ENCODE data around the gene GLT1D1.

GLT1D1 gene

DNA sequence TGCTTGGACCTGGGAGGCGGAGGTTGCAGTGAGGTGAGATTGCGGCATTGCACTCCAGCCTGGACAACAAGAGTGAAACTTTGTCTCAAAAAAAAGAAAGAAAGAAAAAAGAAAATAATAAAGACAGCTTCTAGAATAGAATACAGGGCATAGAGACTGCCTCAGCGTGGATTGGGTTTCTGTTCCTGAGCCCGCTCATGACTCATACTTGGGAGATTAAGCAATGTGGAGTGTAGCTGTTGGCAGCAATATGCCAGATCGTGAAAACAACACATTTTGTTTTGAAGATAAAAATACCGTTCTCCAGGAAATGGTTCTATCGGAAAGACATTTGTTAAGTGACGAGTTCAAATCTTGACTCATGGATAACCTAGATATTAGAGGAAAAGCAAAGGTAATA, 67.2 kb downstream of the GLT1D1 start:
- no peak overlapping the region for H3K4me3 ChIP-seq (ENCODE audit: low read depth, low read length)
- H3K4me1 ChIP-seq (ENCODE audit: control insufficient read depth, insufficient read depth, low read length), result no peaks in the 10 kb centered on the region
- no peaks in the 10 kb centered on the region for H3K36me3 ChIP-seq (ENCODE audit: control insufficient read depth, insufficient read depth, low read length)
- no peaks in the 10 kb centered on the region for H3K9me3 ChIP-seq (ENCODE audit: control insufficient read depth, insufficient read depth, low read length)
- no peak overlapping the region for H3K27ac ChIP-seq (ENCODE audit: low read depth, low read length)
- H3K27me3 ChIP-seq (ENCODE audit: control insufficient read depth, insufficient read depth, low read length), result no peaks in the 10 kb centered on the region
- no peak overlapping the region for H3K9ac ChIP-seq (ENCODE audit: low read depth, low read length)

DNA sequence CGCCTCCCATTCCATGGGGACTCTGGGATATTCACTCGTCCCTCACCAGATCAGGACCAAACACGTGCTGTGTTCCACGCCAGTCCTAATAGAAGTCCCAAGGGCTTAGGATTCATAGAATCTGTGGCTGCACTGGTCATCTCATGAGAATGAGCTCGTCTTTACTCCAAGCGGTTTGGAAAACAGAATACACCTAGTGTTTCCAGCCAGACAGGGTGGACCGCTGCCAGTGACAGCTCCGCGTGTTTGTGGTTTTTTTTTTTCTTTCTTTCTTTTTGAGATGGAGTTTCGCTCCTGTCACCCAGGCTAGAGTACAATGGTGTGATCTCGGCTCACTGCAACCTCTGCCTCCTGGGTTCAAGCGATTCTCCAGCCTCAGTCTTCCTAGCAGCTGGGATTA, 75.1 kb downstream of the GLT1D1 start:
- no peaks in the 10 kb centered on the region for H3K4me1 ChIP-seq (ENCODE audit: control insufficient read depth, insufficient read depth, low read length)
- H3K27me3 ChIP-seq (ENCODE audit: control insufficient read depth, insufficient read depth, low read length), result no peaks in the 10 kb centered on the region
- no peak overlapping the region for H3K4me3 ChIP-seq (ENCODE audit: low read depth, low read length)
- H3K9ac ChIP-seq (ENCODE audit: low read depth, low read length), result no peak overlapping the region
- no peaks in the 10 kb centered on the region for H3K9me3 ChIP-seq (ENCODE audit: control insufficient read depth, insufficient read depth, low read length)
- H3K36me3 ChIP-seq (ENCODE audit: control insufficient read depth, insufficient read depth, low read length), result no peaks in the 10 kb centered on the region
- H3K27ac ChIP-seq (ENCODE audit: low read depth, low read length), result no peak overlapping the region

DNA sequence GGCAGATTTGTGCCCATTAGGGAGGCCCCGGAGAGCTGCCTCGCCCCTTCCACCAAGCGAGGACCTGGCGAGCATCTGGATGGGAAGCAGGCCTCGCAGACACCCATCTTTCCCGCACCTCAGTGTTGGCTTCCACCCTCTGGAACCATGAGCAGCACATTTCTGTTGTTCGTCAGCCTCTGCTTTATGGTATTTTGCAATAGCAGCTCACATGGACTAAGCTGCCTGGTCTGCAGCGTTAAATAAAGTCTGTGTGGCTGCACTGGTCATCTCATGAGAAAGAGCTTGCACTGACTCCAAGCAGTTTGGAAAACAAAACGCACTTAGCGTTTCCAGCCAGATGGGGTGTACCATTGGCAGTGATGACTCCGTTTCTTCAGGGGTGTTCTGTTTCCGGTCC, 75.8 kb downstream of the GLT1D1 start:
- no peak overlapping the region for H3K27ac ChIP-seq (ENCODE audit: low read depth, low read length)
- H3K9ac ChIP-seq (ENCODE audit: low read depth, low read length), result no peak overlapping the region
- H3K27me3 ChIP-seq (ENCODE audit: control insufficient read depth, insufficient read depth, low read length), result no peaks in the 10 kb centered on the region
- no peaks in the 10 kb centered on the region for H3K9me3 ChIP-seq (ENCODE audit: control insufficient read depth, insufficient read depth, low read length)
- H3K36me3 ChIP-seq (ENCODE audit: control insufficient read depth, insufficient read depth, low read length), result no peaks in the 10 kb centered on the region
- H3K4me3 ChIP-seq (ENCODE audit: low read depth, low read length), result no peak overlapping the region
- no peaks in the 10 kb centered on the region for H3K4me1 ChIP-seq (ENCODE audit: control insufficient read depth, insufficient read depth, low read length)

DNA sequence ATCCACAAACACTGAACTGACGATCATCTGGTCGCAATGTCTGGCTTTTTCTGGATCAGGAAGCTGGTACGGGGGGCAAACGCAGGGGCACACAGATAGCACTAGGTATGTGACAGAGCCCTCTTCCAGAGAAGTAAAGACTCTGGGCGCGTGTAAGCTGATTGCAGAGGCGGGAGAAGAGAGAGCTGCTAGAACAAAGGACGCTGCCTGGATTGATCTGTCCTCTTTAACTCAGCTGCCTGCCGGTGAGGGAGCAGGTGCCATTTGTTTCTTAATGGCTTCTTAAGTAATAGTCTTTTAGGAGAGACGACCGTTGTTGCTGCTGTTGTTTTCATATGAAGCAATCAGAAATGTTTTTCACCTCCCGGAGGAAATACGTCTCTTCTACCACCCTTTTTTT, 77.3 kb downstream of the GLT1D1 start:
- Histone ChIP-seq H3K4me1 (ENCODE audit: control insufficient read depth, insufficient read depth, low read length) (no peaks in the 10 kb centered on the region), H3K4me3 (ENCODE audit: low read depth, low read length) (no peak overlapping the region), H3K27ac (ENCODE audit: low read depth, low read length) (no peak overlapping the region), H3K27me3 (ENCODE audit: control insufficient read depth, insufficient read depth, low read length) (no peaks in the 10 kb centered on the region), H3K9ac (ENCODE audit: low read depth, low read length) (no peak overlapping the region), H3K36me3 (ENCODE audit: control insufficient read depth, insufficient read depth, low read length) (no peaks in the 10 kb centered on the region), H3K9me3 (ENCODE audit: control insufficient read depth, insufficient read depth, low read length) (no peaks in the 10 kb centered on the region)

DNA sequence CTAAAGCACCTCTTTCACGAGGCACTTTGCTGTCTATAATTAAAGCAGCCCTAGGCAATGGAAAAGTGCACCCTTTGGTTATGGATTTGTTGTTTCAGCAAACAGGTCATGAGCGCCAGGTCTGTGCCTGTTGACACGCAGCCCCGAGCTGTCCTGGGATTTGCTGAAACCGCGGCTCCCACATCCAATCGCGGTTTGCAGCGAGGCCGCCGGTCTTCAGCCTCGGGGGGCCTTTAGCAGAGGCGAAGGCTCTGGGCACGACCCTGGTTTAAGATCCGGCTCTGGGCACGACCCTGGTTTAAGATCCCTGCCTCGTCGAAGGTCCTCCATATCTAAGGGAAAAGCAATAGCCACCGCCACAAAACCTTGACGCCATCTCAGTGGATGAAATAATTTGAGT, 79.2 kb downstream of the GLT1D1 start:
- Histone ChIP-seq H3K36me3 (ENCODE audit: control insufficient read depth, insufficient read depth, low read length) (no peaks in the 10 kb centered on the region), H3K27me3 (ENCODE audit: control insufficient read depth, insufficient read depth, low read length) (no peaks in the 10 kb centered on the region), H3K27ac (ENCODE audit: low read depth, low read length) (no peak overlapping the region), H3K4me1 (ENCODE audit: control insufficient read depth, insufficient read depth, low read length) (0 out of 2 replicates have a peak, but pooled peaks cover under 1% of the 10 kb centered on the region), H3K4me3 (ENCODE audit: low read depth, low read length) (no peak overlapping the region), H3K9me3 (ENCODE audit: control insufficient read depth, insufficient read depth, low read length) (no peaks in the 10 kb centered on the region), H3K9ac (ENCODE audit: low read depth, low read length) (no peak overlapping the region)

DNA sequence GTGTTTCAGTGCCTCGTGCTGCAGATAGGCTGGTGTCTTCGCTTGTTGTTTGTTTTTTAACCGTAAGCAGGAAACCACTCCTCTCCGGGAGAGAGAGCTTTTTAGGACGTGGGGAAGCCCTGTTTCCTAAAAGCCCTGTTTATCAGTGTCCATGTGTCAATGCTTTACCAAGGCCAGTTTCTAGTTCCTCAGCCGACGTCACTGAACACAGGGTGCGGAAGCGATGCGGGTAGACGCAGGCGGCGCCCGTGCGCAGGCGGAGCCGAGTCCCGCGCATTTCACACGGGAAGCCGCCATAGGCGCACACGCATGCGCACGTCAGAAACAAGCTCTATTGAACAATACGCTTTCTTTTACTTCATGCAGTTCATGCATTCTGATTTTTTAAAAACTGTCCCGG, 79.8 kb downstream of the GLT1D1 start:
- no peaks in the 10 kb centered on the region for H3K36me3 ChIP-seq (ENCODE audit: control insufficient read depth, insufficient read depth, low read length)
- H3K9ac ChIP-seq (ENCODE audit: low read depth, low read length), result no peak overlapping the region
- no peak overlapping the region for H3K4me3 ChIP-seq (ENCODE audit: low read depth, low read length)
- H3K9me3 ChIP-seq (ENCODE audit: control insufficient read depth, insufficient read depth, low read length), result no peaks in the 10 kb centered on the region
- no peak overlapping the region for H3K27ac ChIP-seq (ENCODE audit: low read depth, low read length)
- peaks cover 6% of the 10 kb centered on the region; the same call in 1 of the 2 replicates for H3K4me1 ChIP-seq (ENCODE audit: control insufficient read depth, insufficient read depth, low read length)
- H3K27me3 ChIP-seq (ENCODE audit: control insufficient read depth, insufficient read depth, low read length), result no peaks in the 10 kb centered on the region

DNA sequence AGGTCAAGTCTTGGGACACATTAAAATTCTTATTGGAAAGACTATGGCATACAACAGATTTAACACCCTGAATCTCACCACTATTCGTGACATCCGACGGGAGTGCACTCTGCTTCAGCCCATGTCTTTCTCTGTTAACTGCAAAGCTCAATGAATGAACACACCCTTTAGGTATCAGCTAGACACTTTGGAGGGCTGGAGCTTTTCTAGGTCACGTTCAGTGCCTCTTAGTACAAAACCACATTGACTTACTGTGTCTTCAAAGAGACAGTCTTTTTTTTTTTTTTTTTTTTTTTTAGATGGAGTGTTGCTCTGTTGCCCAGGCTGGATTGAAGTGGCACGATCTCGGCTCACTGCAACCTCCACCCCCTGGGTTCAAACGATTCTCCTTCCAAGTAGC, 80.6 kb downstream of the GLT1D1 start:
- H3K36me3 ChIP-seq (ENCODE audit: control insufficient read depth, insufficient read depth, low read length), result no peaks in the 10 kb centered on the region
- H3K27ac ChIP-seq (ENCODE audit: low read depth, low read length), result no peak overlapping the region
- peaks cover 8% of the 10 kb centered on the region; the same call in 1 of the 2 replicates for H3K4me1 ChIP-seq (ENCODE audit: control insufficient read depth, insufficient read depth, low read length)
- H3K27me3 ChIP-seq (ENCODE audit: control insufficient read depth, insufficient read depth, low read length), result no peaks in the 10 kb centered on the region
- H3K4me3 ChIP-seq (ENCODE audit: low read depth, low read length), result no peak overlapping the region
- no peak overlapping the region for H3K9ac ChIP-seq (ENCODE audit: low read depth, low read length)
- no peaks in the 10 kb centered on the region for H3K9me3 ChIP-seq (ENCODE audit: control insufficient read depth, insufficient read depth, low read length)

DNA sequence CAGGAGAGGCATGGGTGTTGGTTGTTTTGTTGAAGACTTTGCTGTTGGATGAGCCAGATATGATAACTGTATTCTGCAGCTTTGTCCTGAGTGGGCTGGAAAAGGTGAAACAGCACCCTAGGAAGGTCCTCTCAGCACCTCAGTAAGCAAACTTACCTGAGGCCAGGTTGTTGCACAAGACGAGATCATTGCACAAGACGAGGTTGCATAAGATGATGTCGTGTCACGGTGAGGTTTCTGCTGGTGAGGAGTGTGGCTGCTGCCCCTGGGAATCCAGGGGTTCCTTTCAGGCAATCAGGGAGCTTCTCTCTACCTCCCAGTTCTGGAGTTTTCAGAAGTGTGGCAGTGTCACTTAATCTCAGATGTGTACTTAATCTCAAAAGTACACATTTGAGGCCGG, 85.6 kb downstream of the GLT1D1 start:
- Histone ChIP-seq H3K4me1 (ENCODE audit: control insufficient read depth, insufficient read depth, low read length) (peaks cover 8% of the 10 kb centered on the region; the same call in 1 of the 2 replicates), H3K9ac (ENCODE audit: low read depth, low read length) (no peak overlapping the region), H3K27me3 (ENCODE audit: control insufficient read depth, insufficient read depth, low read length) (no peaks in the 10 kb centered on the region), H3K36me3 (ENCODE audit: control insufficient read depth, insufficient read depth, low read length) (no peaks in the 10 kb centered on the region), H3K27ac (ENCODE audit: low read depth, low read length) (no peak overlapping the region), H3K9me3 (ENCODE audit: control insufficient read depth, insufficient read depth, low read length) (no peaks in the 10 kb centered on the region), H3K4me3 (ENCODE audit: low read depth, low read length) (no peak overlapping the region)

DNA sequence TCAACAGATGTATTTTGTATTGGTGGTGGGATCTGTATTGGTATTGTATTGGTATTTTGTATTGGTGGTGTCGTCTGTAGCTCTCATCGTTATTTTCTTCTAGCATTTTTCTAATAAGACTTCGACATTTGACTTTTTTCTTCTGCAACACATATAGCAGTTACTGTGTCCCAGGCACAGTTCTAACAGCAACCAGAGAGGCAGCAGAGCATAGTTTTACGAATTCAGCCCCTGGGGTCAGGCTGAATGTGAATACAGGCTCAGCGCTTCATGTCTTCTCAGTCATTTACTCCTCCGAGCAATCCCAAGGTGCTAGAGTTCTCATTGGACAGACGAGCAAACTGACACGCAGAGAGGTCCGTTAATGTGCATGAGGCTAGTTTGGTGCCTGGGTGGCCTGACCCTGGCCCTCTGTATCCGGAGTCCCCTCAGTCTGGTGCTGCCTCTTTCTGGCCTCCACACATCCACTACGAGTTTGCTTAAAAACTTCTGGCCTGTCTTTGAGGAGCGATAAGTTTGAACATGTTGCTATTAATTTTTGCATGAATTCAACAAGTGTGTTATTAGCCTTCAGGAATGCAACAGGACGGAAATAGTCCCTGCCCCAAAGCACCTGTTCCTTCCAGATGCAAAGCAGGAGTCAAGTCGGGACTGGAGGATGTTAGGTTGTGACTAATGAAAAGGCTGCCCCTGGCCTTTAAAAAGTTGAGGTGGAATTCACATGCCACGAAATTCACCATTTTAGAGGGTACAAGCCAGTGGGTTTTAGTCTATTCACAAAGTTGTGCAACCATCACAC, 87.0 kb downstream of the GLT1D1 start:
- Histone ChIP-seq H3K27me3 (ENCODE audit: control insufficient read depth, insufficient read depth, low read length) (no peaks in the 10 kb centered on the region), H3K9me3 (ENCODE audit: control insufficient read depth, insufficient read depth, low read length) (no peaks in the 10 kb centered on the region), H3K4me1 (ENCODE audit: control insufficient read depth, insufficient read depth, low read length) (peaks cover 8% of the 10 kb centered on the region; the same call in 1 of the 2 replicates), H3K4me3 (ENCODE audit: low read depth, low read length) (no peak overlapping the region), H3K36me3 (ENCODE audit: control insufficient read depth, insufficient read depth, low read length) (no peaks in the 10 kb centered on the region), H3K9ac (ENCODE audit: low read depth, low read length) (no peak overlapping the region), H3K27ac (ENCODE audit: low read depth, low read length) (no peak overlapping the region)

DNA sequence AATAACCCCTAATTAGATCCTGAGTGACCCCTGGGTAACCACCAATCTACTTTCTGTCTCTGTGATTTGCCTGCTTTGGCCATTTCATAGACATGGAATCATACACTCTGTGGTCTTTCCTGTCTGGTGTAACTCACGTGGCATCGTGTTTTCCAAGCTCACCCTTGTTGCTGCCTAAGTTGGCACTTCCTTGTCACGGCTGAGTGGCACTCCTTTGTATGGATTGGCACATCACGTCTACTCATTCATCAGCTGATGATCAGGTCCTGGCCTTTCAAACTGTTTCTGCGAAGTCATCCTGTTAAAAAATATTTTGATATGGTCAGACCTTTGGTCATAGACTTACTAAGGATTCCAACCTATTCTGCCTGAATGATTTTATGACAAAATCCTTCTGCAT, 87.7 kb downstream of the GLT1D1 start:
- Histone ChIP-seq H3K36me3 (ENCODE audit: control insufficient read depth, insufficient read depth, low read length) (no peaks in the 10 kb centered on the region), H3K4me1 (ENCODE audit: control insufficient read depth, insufficient read depth, low read length) (peaks cover 8% of the 10 kb centered on the region; the same call in 1 of the 2 replicates), H3K9ac (ENCODE audit: low read depth, low read length) (no peak overlapping the region), H3K4me3 (ENCODE audit: low read depth, low read length) (no peak overlapping the region), H3K27me3 (ENCODE audit: control insufficient read depth, insufficient read depth, low read length) (no peaks in the 10 kb centered on the region), H3K27ac (ENCODE audit: low read depth, low read length) (no peak overlapping the region), H3K9me3 (ENCODE audit: control insufficient read depth, insufficient read depth, low read length) (no peaks in the 10 kb centered on the region)

DNA sequence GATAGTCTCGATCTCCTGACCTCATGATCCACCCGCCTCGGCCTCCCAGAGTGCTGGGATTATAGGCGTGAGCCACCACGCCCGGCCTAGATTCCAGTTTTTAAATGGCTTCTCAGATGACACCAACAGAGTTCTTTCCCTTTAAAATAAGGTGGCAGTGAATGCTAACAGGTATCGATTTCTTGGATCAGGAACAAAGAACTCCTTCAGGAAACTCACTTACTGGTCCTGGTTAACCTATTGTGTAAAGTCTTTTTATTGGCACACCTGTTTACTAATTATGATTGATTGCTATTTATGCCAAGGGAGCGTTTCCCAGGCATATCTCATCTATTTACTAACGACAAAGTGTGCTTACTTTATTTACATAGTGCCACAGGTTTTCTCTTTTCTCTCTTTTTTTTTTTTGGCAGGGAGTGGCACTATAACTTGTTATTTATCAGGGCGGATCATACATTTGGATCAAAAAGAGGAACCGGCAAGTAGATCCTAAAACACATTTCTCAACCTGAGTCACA, 89.7 kb downstream of the GLT1D1 start:
- Histone ChIP-seq H3K27me3 (ENCODE audit: control insufficient read depth, insufficient read depth, low read length) (no peaks in the 10 kb centered on the region), H3K27ac (ENCODE audit: low read depth, low read length) (no peak overlapping the region), H3K9ac (ENCODE audit: low read depth, low read length) (no peak overlapping the region), H3K9me3 (ENCODE audit: control insufficient read depth, insufficient read depth, low read length) (no peaks in the 10 kb centered on the region), H3K36me3 (ENCODE audit: control insufficient read depth, insufficient read depth, low read length) (no peaks in the 10 kb centered on the region), H3K4me3 (ENCODE audit: low read depth, low read length) (no peak overlapping the region), H3K4me1 (ENCODE audit: control insufficient read depth, insufficient read depth, low read length) (peaks cover 3% of the 10 kb centered on the region; the same call in 1 of the 2 replicates)
